ENCODE data around the gene LMF1. TPM values are rescaled to one million over a fixed set of nuclear protein-coding genes. Genes with fewer than 3 reads are reported as not detected.

Gene LMF1
- total RNA-seq, 1 donor = 29.4 TPM

- no peak overlapping the region for H3K4me3 ChIP-seq (ENCODE audit: low read depth, low read length)
- DNase-seq (ENCODE audit: low read depth) = no peak
- TF ChIP-seq CTCF (IDR thresholded peaks at IDR 0.05; ENCODE audit: insufficient read depth, low read length) = no peak
Observed at GRCh38 chr16:937311-937710, 33.5 kb downstream of the LMF1 start.

DNA sequence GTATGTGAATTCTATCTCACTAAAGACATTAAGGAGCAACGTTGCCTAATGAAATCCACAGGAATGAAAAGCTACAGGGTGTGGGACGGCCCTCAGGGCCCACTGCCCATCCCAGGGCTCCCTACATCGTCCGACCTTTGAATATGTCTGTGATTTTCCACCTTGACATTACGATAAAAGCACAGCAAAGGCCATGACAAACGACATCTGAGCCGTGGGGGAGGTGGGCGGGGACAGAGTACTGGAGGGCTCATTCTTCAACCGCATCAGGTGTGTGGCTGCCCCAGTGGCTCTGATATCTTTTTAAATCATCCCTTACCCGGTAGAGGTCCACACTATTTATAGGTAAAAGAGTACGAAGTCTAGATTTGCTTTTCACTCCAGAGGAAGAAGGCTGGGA is 35.1 kb downstream of the LMF1 start:
- TF ChIP-seq CTCF (IDR thresholded peaks at IDR 0.05; ENCODE audit: insufficient read depth, low read length) = no peak
- DNase-seq (ENCODE audit: low read depth) = no peak
- H3K4me3 ChIP-seq (ENCODE audit: low read depth, low read length) = no peak overlapping the region

GRCh38 chr16:934178-934577 is 36.6 kb downstream of the LMF1 start:
- DNase-seq (ENCODE audit: low read depth) = no peak
- no peak overlapping the region for H3K4me3 ChIP-seq (ENCODE audit: low read depth, low read length)
- no peak for TF ChIP-seq CTCF (IDR thresholded peaks at IDR 0.05; ENCODE audit: insufficient read depth, low read length)

DNA sequence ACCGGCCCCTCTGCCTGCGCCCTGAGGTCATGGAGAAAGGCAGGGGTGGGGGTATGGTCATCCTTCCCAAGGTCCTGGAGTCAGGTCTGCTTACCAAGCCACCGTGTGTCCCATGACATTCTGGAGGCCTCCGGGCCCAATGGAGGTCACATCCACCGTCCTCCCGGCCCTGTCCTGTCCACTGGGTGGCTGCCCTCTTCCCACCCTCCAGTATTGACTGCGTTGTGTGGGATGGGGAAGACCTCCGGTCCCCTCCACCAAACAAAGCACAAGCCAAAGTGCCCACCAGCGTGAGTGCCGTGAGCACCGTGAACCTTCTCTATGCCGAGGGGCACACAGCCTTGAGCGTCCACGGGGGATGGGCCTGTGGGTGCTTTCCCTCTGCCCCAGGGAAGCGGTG is 37.2 kb downstream of the LMF1 start:
- DNase-seq (ENCODE audit: low read depth) = no peak
- TF ChIP-seq CTCF (IDR thresholded peaks at IDR 0.05; ENCODE audit: insufficient read depth, low read length) = no peak
- no peak overlapping the region for H3K4me3 ChIP-seq (ENCODE audit: low read depth, low read length)

DNA sequence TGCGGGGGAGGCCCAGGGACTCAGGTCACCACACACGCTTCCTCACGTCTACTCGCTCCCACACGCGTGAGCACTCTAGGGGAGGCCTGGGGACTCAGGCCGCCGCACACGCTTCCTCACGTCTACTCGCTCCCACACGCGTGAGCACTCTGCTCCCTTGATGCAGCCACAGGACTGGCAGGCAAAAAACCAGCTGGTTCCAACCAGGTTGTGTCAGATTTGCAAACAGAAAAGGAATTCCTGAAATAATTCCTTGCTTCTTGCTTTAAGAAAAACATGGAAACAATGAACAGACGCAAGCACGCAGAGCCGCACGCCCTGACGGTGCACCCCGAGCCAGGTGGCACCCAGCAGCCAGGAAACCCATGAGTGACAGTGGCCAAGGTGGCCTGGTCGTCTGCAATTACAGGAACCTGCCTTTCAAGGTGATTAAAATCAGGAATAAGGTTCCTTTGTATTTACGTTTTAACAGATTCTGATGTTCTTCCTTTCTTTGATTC is 37.9 kb downstream of the LMF1 start:
- no peak for TF ChIP-seq CTCF (IDR thresholded peaks at IDR 0.05; ENCODE audit: insufficient read depth, low read length)

DNA sequence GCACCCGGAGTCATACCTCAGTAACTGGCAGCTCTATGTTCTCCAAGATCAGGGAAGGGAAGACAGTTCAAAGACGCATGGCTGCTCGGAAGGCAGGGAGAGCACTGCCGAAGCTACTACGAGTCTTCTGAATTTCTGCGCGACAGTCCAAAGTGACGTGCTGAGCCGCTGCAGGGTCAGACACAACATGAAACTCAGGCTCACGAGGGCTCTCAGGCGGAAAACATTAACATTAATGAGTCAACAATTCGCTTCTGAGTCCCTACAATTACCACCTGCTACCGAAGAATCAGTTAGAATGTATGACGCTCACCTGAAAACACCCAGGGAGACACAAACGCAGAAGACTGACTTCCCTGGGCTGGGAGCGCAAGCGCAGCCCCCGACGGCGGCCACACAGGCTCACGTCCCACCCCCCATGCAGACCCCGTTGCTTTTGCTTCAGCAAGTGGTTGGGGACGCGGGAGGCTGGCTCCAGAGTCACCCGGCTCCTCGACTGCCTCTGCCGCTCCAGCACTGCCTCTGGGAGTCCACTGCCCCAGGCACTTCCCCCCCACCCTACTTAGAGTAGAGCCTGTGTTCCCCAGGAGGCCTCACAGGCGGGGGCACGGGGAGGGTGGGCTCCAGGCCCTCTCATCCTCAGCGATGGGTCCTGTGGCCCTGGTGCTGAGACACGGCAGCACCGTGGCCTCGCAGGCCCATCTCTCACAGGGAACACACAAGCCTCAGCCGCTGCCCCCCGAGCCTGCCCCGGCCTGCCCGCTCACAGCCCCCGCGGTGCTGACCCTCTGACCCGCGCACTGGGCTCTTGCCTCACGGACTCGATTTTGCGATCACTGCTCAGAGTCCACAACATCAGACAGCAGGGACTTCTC is 38.9 kb downstream of the LMF1 start:
- no peak for DNase-seq (ENCODE audit: low read depth)
- H3K4me3 ChIP-seq (ENCODE audit: low read depth, low read length) = no peak overlapping the region
- TF ChIP-seq CTCF (IDR thresholded peaks at IDR 0.05; ENCODE audit: insufficient read depth, low read length) = no peak

More for the DNA sequence above, 37.9 kb downstream of the LMF1 start:
- H3K4me3 ChIP-seq (ENCODE audit: low read depth, low read length) = no peak overlapping the region
- DNase-seq (ENCODE audit: low read depth) = no peak
